HEK293 (cell line): Measurements from ENCODE around the gene IGSF11.

Experiments used
- BCL11A ChIP-seq: fragments of 450-650 bp; formaldehyde crosslinking; IDR thresholded peaks from 2 replicates; pipeline ENCODE4 v1.5.1; 2016; ENCODE audit warnings: low read depth, missing biosample characterization, missing genetic modification characterization
- GLI2 ChIP-seq: fragments of 450-650 bp; formaldehyde crosslinking; IDR thresholded peaks from 2 replicates; pipeline ENCODE4; 2017; ENCODE audit warnings: missing biosample characterization, missing genetic modification characterization, low read depth, borderline replicate concordance
- GLIS1 ChIP-seq: fragments of 450-650 bp; formaldehyde crosslinking; IDR thresholded peaks from 2 replicates; pipeline ENCODE4 v1.5.1; 2016; ENCODE audit warnings: missing biosample characterization, missing genetic modification characterization
- HOXA7 ChIP-seq: sonication (generic); formaldehyde crosslinking; IDR thresholded peaks from 2 replicates; pipeline ENCODE4 v1.8.1; 2022; ENCODE audit warnings: missing genetic modification reagents, borderline replicate concordance
- KLF1 ChIP-seq: fragments of 450-650 bp; formaldehyde crosslinking; IDR thresholded peaks from 2 replicates; pipeline ENCODE4 v1.5.1; 2016; ENCODE audit warnings: missing biosample characterization, missing genetic modification characterization
- REPIN1 ChIP-seq: fragments of 450-650 bp; formaldehyde crosslinking; IDR thresholded peaks from 2 replicates; pipeline ENCODE4 v1.5.1; 2017; ENCODE audit warnings: missing biosample characterization, missing genetic modification characterization, low read depth
- REST ChIP-seq: fragments of 450-650 bp; formaldehyde crosslinking; IDR thresholded peaks from 2 replicates; pipeline ENCODE4 v1.5.1; 2016; ENCODE audit warnings: missing biosample characterization, missing genetic modification characterization
- SALL2 ChIP-seq: fragments of 450-650 bp; formaldehyde crosslinking; IDR thresholded peaks from 2 replicates; pipeline ENCODE4 v1.5.0; 2017; ENCODE audit warnings: missing biosample characterization, mild to moderate bottlenecking, missing genetic modification characterization, borderline replicate concordance
- ZBTB17 ChIP-seq: fragments of 450-650 bp; formaldehyde crosslinking; IDR thresholded peaks from 2 replicates; pipeline ENCODE4 v1.5.1; 2016; ENCODE audit warnings: missing biosample characterization, missing genetic modification characterization
- ZBTB6 ChIP-seq: fragments of 450-650 bp; formaldehyde crosslinking; IDR thresholded peaks from 2 replicates; pipeline ENCODE4 v1.5.1; 2017; ENCODE audit warnings: missing biosample characterization, missing genetic modification characterization
- ZEB2 ChIP-seq: fragments of 450-650 bp; formaldehyde crosslinking; IDR thresholded peaks from 2 replicates; pipeline ENCODE4 v1.5.1; 2016; ENCODE audit warnings: missing biosample characterization, missing genetic modification characterization
- ZFHX2 ChIP-seq: fragments of 450-650 bp; formaldehyde crosslinking; conservative IDR thresholded peaks from 2 replicates; pipeline ENCODE4 v1.5.1; 2016; ENCODE audit warnings: missing biosample characterization, missing genetic modification characterization
- ZFP3 ChIP-seq: fragments of 450-650 bp; formaldehyde crosslinking; IDR thresholded peaks from 2 replicates; pipeline ENCODE4 v1.5.1; 2016; ENCODE audit warnings: low read depth, missing biosample characterization, missing genetic modification characterization
- ZFP37 ChIP-seq: fragments of 450-650 bp; formaldehyde crosslinking; IDR thresholded peaks from 2 replicates; pipeline ENCODE4 v1.5.1; 2016; ENCODE audit warnings: missing biosample characterization, missing genetic modification characterization
- ZNF121 ChIP-seq: fragments of 450-650 bp; formaldehyde crosslinking; IDR thresholded peaks from 2 replicates; pipeline ENCODE4 v1.5.1; 2016; ENCODE audit warnings: missing biosample characterization, missing genetic modification characterization
- ZNF133 ChIP-seq: fragments of 450-650 bp; formaldehyde crosslinking; IDR thresholded peaks from 2 replicates; pipeline ENCODE4 v1.5.1; 2016; ENCODE audit warnings: missing biosample characterization, missing genetic modification characterization
- ZNF211 ChIP-seq: fragments of 450-650 bp; formaldehyde crosslinking; IDR thresholded peaks from 2 replicates; pipeline ENCODE4 v1.5.1; 2016; ENCODE audit warnings: low read depth, missing biosample characterization, missing genetic modification characterization
- ZNF24 ChIP-seq: fragments of 450-650 bp; formaldehyde crosslinking; IDR thresholded peaks from 2 replicates; pipeline ENCODE4 v1.5.1; 2016; ENCODE audit warnings: missing biosample characterization, missing genetic modification characterization
- ZNF274 ChIP-seq, 2 experiments: fragments of 200-500 bp in 1 of 2; fragments of 450-650 bp in 1 of 2; sonication (Bioruptor generic) in 1 of 2; formaldehyde crosslinking in 1 of 2; IDR thresholded peaks; 2 replicates each; pipeline versions ENCODE4 v1.5.1 to v1.6.1; 2014 to 2016; ENCODE audit warnings: borderline replicate concordance in 1 of 2, inconsistent platforms in 1 of 2, low read length in 1 of 2, missing biosample characterization in 1 of 2, missing genetic modification characterization in 1 of 2
- ZNF280C ChIP-seq: fragments of 450-650 bp; formaldehyde crosslinking; IDR thresholded peaks from 2 replicates; pipeline ENCODE4 v1.5.1; 2016; ENCODE audit warnings: missing biosample characterization, missing genetic modification characterization
- ZNF335 ChIP-seq: fragments of 450-650 bp; formaldehyde crosslinking; conservative IDR thresholded peaks from 2 replicates; pipeline ENCODE4 v1.5.1; 2016; ENCODE audit warnings: missing biosample characterization, missing genetic modification characterization
- ZNF366 ChIP-seq: fragments of 450-650 bp; formaldehyde crosslinking; conservative IDR thresholded peaks from 2 replicates; pipeline ENCODE4 v1.5.1; 2016; ENCODE audit warnings: missing biosample characterization, missing genetic modification characterization
- ZNF391 ChIP-seq: fragments of 450-650 bp; formaldehyde crosslinking; IDR thresholded peaks from 2 replicates; pipeline ENCODE4 v1.5.1; 2016; ENCODE audit warnings: low read depth, missing biosample characterization, missing genetic modification characterization, borderline replicate concordance
- ZNF518A ChIP-seq: fragments of 450-650 bp; formaldehyde crosslinking; conservative IDR thresholded peaks from 2 replicates; pipeline ENCODE4 v1.5.1; 2016; ENCODE audit warnings: low read depth, missing biosample characterization, missing genetic modification characterization
- ZNF530 ChIP-seq: fragments of 450-650 bp; formaldehyde crosslinking; IDR thresholded peaks from 2 replicates; pipeline ENCODE4 v1.5.1; 2016; ENCODE audit warnings: low read depth, missing biosample characterization, missing genetic modification characterization
- ZNF776 ChIP-seq: fragments of 450-650 bp; formaldehyde crosslinking; IDR thresholded peaks from 2 replicates; pipeline ENCODE4 v1.5.0; 2017; ENCODE audit warnings: missing biosample characterization, missing genetic modification characterization, borderline replicate concordance
- ZNF777 ChIP-seq: fragments of 450-650 bp; formaldehyde crosslinking; IDR thresholded peaks from 2 replicates; pipeline ENCODE4 v1.5.1; 2017; ENCODE audit warnings: missing biosample characterization, missing genetic modification characterization, borderline replicate concordance
- ZNF791 ChIP-seq: fragments of 450-650 bp; formaldehyde crosslinking; IDR thresholded peaks from 2 replicates; pipeline ENCODE4 v1.5.1; 2016; ENCODE audit warnings: missing biosample characterization, missing genetic modification characterization

IGSF11 gene

GRCh38 chr3:119034256-119035013 lies at the start of gene IGSF11 (continued):
- TF ChIP-seq ZNF518A (no peak), ZBTB17 (tag by site-specific recombination) (peak; percentile 65), GLI2 (tag by site-specific recombination) (no peak), ZEB2 (tag by site-specific recombination) (peak; percentile 27; the same call in 1 of the 2 replicates), ZFP37 (tag by site-specific recombination) (peak; percentile 55), ZNF777 (peak; percentile 26; the same call in 1 of the 2 replicates), ZBTB6 (tag by site-specific recombination) (peak; percentile 84; the same call in 1 of the 2 replicates), ZNF791 (tag by site-specific recombination) (no peak), ZFHX2 (tag by site-specific recombination) (peak; percentile 77), REST (no peak), BCL11A (tag by site-specific recombination) (0 out of 2 replicates have a peak, but pooled peaks have one; percentile 21), SALL2 (tag by site-specific recombination) (no peak), KLF1 (tag by site-specific recombination) (no peak), ZFP3 (no peak), ZNF280C (no peak), ZNF133 (tag by site-specific recombination) (no peak), REPIN1 (tag by site-specific recombination) (no peak), ZNF121 (tag by site-specific recombination) (no peak), ZNF24 (tag by site-specific recombination) (no peak), ZNF366 (no peak), ZNF211 (no peak), ZNF335 (no peak; the same call in none of the 2 replicates), ZNF530 (tag by site-specific recombination) (no peak), ZNF391 (tag by site-specific recombination) (no peak), HOXA7 (CRISPR knock-in tag) (no peak), ZNF776 (no peak), ZNF274 (IDR thresholded peaks at IDR 0.05; ENCODE audit: low read length) (no peak), ZNF274 (tag by site-specific recombination; IDR thresholded peaks at IDR 0.05; ENCODE audit: borderline replicate concordance) (no peak), GLIS1 (tag by site-specific recombination) (peak; percentile 61; the same call in 1 of the 2 replicates)
